Esophagus squamous epithelium (tissue), 5 donors: ENCODE results near the gene TAS1R2. TPM values are rescaled to one million over a fixed set of nuclear protein-coding genes. Genes with fewer than 3 reads are reported as not detected.
"Not testable (repeated sequence)": the region's sequence is repeated elsewhere in the genome, so short reads cannot be mapped to it uniquely, and the experiment has no call there.

ENCODE experiments used
- DNase-seq: peaks from one replicate; lab custom pipeline; 2025; lab: John Stamatoyannopoulos, UW
- H3K27ac ChIP-seq, 4 donors: fragments of 200-600 bp; sonication (generic); one replicate each; pipeline ENCODE4 v1.5.1; 2016 to 2019; ENCODE audit warnings: mild to moderate bottlenecking in 1 of 4
- H3K27me3 ChIP-seq, 4 donors: fragments of 200-600 bp; sonication (generic); 1 replicate in 3 of 4; 2 replicates in 1 of 4; pipeline versions ENCODE4 v1.5.1 to v1.6.0; 2017 to 2021; ENCODE audit warnings: antibody characterized with exemption in 1 of 4
- H3K36me3 ChIP-seq, 3 donors: fragments of 200-600 bp; sonication (generic); one replicate each; pipeline ENCODE4 v1.5.1; 2016 to 2019
- H3K4me1 ChIP-seq, 3 donors: fragments of 200-600 bp; sonication (generic); one replicate each; pipeline ENCODE4 v1.5.1; 2017 to 2019
- H3K4me3 ChIP-seq, 4 donors: fragments of 200-600 bp; sonication (generic); 1 replicate in 3 of 4; 2 replicates in 1 of 4; pipeline ENCODE4 v1.5.1; 2016 to 2019; ENCODE audit warnings: mild to moderate bottlenecking in 2 of 4, moderate library complexity in 1 of 4
- H3K9me3 ChIP-seq, 3 donors: fragments of 200-600 bp; sonication (generic); one replicate each; pipeline ENCODE4 v1.5.1; 2016 to 2019
- POLR2A ChIP-seq, 4 donors: fragments of 450-650 bp; IDR thresholded peaks; one replicate each; pipeline ENCODE4 v1.6.1; 2017; ENCODE audit warnings: antibody characterized with exemption in 4 of 4, mild to moderate bottlenecking in 4 of 4, moderate library complexity in 3 of 4
- WGBS, 2 donors: methylation state at CpG; one replicate each; pipeline ENCODE4 v1.1.5; 2018; 5-methylcytosine and 5-hydroxymethylcytosine counted together
- intact Hi-C: fragments of 100-400 bp; cut with DNase I; formaldehyde crosslinking; loops from one replicate; pipeline ENCODE4 v1.15.0; 2022
- total RNA-seq, 4 donors: library from RNA; depleted of rRNA; stranded (reverse); fragments of >200 nt; gene quantifications; one replicate each; pipeline ENCODE4 v1.1.0, GENCODE V29; 2016
- TF ChIP-seq, protein P1 (sequence below), 6 experiments: fragments of 450-650 bp in 4 of 6; fragments of 200-600 bp in 2 of 6; sonication (generic) in 2 of 6; IDR thresholded peaks; one replicate each; pipeline ENCODE4 v1.5.1; 2016 to 2019; ENCODE audit warnings: antibody characterized with exemption in 6 of 6, mild to moderate bottlenecking in 4 of 6, moderate library complexity in 4 of 6
- donor health status: DM: yes; HTN: yes; CAD: no.

The TAS1R2 gene
- total RNA-seq, 4 donors from 2014 or later = not detected

DNA sequence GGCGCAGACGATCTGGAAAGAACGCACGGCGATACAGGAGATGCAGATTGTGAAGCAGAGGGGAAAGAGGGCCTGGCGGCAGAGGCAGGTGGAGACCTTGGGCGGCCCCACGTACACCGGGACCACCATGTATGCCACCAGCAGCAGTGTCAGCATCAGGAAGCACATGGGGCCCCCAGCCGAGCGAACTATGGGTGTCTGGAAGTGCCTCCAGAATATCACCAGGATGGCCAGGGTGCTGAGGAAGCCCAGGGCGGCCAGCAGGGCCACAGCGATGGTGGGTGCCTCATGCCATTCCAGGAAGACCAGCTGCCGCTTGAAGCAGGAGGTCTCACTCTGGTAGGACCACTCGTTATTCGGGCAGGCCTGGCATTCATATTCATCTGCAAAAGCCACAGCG, 19.3 kb downstream of the TAS1R2 start:
- TF ChIP-seq, protein P1, sequence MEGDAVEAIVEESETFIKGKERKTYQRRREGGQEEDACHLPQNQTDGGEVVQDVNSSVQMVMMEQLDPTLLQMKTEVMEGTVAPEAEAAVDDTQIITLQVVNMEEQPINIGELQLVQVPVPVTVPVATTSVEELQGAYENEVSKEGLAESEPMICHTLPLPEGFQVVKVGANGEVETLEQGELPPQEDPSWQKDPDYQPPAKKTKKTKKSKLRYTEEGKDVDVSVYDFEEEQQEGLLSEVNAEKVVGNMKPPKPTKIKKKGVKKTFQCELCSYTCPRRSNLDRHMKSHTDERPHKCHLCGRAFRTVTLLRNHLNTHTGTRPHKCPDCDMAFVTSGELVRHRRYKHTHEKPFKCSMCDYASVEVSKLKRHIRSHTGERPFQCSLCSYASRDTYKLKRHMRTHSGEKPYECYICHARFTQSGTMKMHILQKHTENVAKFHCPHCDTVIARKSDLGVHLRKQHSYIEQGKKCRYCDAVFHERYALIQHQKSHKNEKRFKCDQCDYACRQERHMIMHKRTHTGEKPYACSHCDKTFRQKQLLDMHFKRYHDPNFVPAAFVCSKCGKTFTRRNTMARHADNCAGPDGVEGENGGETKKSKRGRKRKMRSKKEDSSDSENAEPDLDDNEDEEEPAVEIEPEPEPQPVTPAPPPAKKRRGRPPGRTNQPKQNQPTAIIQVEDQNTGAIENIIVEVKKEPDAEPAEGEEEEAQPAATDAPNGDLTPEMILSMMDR (IDR thresholded peaks at IDR 0.05) = no peak
- no peak for TF ChIP-seq POLR2A (IDR thresholded peaks at IDR 0.05)
- Histone ChIP-seq H3K36me3 (no peaks in the 10 kb centered on the region), H3K9me3 (peaks cover 0 to 8% (median 0%) of the 10 kb centered on the region in 3 donors), H3K27me3 (peaks cover 0 to 59% (median 0%) of the 10 kb centered on the region in 4 donors), H3K27ac (no peak overlapping the region), H3K4me1 (no peaks in the 10 kb centered on the region), H3K4me3 (no peak overlapping the region)
- no peak for DNase-seq
- intact Hi-C loops = no loop called here
- 92 to 94% methylated on average over 11 to 13 of the region's 17 CpGs for WGBS, 2 donors

DNA sequence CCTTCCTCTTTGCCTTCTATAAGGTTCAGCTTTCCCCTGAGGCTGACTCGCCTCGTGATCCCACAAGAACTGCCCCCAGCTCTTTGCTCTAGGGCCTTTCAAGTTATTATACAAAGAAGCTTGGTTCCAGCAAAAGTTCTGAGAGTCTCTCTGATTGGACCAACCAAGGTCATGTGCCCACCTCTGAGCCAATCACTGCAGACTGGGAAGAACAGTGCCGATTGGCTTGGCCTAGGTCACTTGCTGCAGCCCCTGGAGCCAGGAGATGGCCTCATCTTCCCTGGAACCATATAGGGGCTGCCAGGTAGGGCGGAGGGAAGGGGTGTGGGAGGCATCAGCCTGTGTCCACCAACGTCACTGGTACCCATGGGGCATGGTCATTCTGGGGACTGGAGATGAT, 22.8 kb downstream of the TAS1R2 start:
- intact Hi-C loops = no loop called here
- peaks cover 0 to 82% (median 0%) of the 10 kb centered on the region in 4 donors for H3K27me3 ChIP-seq
- DNase-seq = no peak
- TF ChIP-seq POLR2A (IDR thresholded peaks at IDR 0.05) = no peak
- TF ChIP-seq, protein P1 (IDR thresholded peaks at IDR 0.05) = no peak
- H3K27ac ChIP-seq = no peak overlapping the region
- no peaks in the 10 kb centered on the region for H3K36me3 ChIP-seq
- no peak overlapping the region for H3K4me3 ChIP-seq
- peaks cover 0 to 9% (median 0%) of the 10 kb centered on the region in 3 donors for H3K9me3 ChIP-seq
- no peaks in the 10 kb centered on the region for H3K4me1 ChIP-seq
- 62 to 66% methylated on average over 4 to 5 of the region's 5 CpGs for WGBS, 2 donors

DNA sequence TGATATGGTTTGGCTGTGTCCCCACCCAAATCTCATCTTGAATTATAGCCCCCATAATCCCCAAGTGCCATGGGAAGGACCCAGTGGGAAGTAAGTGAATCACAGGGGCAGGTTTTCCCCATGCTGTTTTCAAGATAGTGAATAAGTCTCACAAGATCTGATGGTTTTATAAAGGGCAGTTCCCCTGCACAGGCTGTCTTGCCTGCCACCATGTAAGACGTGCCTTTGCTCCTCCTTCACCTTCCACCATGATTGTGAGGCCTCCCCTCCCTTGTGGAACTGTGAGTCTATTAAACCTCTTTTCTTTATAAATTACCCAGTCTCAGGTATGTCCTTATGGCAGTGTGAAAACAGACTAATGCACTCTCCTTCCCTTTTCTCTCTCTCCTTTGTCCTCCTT, 27.1 kb downstream of the TAS1R2 start:
- H3K36me3 ChIP-seq, H3K4me1 ChIP-seq, H3K4me3 ChIP-seq, H3K27ac ChIP-seq, DNase-seq, intact Hi-C loops: not testable (repeated sequence)
- Histone ChIP-seq H3K9me3 (peaks cover 0 to 10% (median 0%) of the 10 kb centered on the region in 3 donors), H3K27me3 (peaks cover 0 to 67% (median 0%) of the 10 kb centered on the region in 4 donors)
- 17 to 20% methylated on average over 1 of the region's 1 CpG for WGBS, 2 donors

DNA sequence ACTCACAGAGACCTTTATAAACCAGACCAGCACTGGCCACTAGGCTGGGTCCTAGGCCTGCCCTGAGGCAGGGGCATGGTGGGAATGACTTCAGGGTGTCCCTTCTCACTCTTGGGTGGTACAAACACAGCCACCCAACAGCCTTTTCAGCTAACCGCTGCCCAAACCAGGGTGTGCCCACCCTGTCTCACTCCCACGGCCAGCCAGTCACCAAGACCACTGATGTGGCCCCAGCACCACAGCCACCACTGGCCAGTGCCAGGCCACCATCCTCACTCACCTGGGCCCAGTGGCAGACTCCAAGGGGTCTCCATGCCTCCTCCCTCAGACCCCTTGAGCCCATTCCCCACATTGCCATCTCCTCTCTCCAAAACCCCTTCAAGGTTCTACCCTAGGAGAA, 27.8 kb downstream of the TAS1R2 start:
- Histone ChIP-seq H3K4me3 (no peak overlapping the region), H3K27me3 (peaks cover 0 to 68% (median 0%) of the 10 kb centered on the region in 4 donors), H3K9me3 (peaks cover 0 to 10% (median 0%) of the 10 kb centered on the region in 3 donors), H3K36me3 (no peaks in the 10 kb centered on the region), H3K4me1 (no peaks in the 10 kb centered on the region), H3K27ac (no peak overlapping the region)
- intact Hi-C loops = no loop called here
- 83 to 100% methylated on average over 1 of the region's 2 CpGs for WGBS, 2 donors
- TF ChIP-seq POLR2A (IDR thresholded peaks at IDR 0.05) = no peak
- TF ChIP-seq, protein P1 (IDR thresholded peaks at IDR 0.05) = no peak
- no peak for DNase-seq

DNA sequence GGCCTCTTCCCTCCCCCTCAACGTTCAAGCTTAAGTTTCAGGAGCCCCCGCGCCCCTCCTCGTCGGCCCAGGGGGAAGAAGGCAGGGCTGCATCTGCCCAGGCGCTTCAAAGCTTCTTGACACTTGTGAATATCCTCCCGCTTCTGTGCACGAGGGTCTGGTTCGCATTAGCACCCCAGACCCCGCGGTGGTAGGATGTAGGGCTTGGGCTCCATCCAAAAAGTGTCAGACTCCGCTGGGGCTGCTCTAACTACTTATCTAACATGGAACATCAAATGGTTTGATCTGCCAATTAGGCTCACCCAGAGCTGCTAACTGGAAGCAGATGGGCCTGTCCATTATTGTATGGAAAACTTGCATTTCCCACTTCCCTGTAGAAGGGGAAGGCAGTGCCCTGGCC, 28.9 kb downstream of the TAS1R2 start:
- H3K27me3 ChIP-seq = peaks cover 0 to 67% (median 0%) of the 10 kb centered on the region in 4 donors
- WGBS, 2 donors = 51 to 75% methylated on average over 2 to 6 of the region's 12 CpGs
- intact Hi-C loops = no loop called here
- no peak overlapping the region for H3K4me3 ChIP-seq
- no peaks in the 10 kb centered on the region for H3K36me3 ChIP-seq
- H3K27ac ChIP-seq = no peak overlapping the region
- TF ChIP-seq POLR2A (IDR thresholded peaks at IDR 0.05) = no peak
- TF ChIP-seq, protein P1 (IDR thresholded peaks at IDR 0.05) = no peak
- no peaks in the 10 kb centered on the region for H3K4me1 ChIP-seq
- peaks cover 0 to 10% (median 0%) of the 10 kb centered on the region in 3 donors for H3K9me3 ChIP-seq
- DNase-seq = no peak

DNA sequence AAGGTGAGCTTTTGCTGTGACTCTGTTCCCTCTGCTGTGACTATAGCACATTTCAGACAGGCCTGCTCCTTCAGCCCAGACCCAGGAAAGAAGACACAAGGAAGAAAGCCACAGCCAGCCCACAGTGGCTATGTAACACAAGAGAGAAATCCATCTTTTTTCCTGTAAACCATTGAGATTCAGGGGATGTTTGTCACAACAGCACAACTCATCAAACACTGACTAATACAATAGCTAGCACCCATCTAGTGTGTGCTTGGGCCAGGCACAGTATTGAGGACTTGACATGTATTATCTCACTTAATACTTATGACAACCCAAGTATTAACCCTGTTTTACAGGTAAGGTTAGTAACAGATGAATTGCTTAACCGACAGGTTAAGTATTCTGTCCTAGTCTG, 29.8 kb downstream of the TAS1R2 start:
- WGBS, 2 donors = 67 to 75% methylated on average over 1 of the region's 1 CpG
- H3K27me3 ChIP-seq = peaks cover 0 to 57% (median 0%) of the 10 kb centered on the region in 4 donors
- no peak overlapping the region for H3K27ac ChIP-seq
- no peak for TF ChIP-seq POLR2A (IDR thresholded peaks at IDR 0.05)
- TF ChIP-seq, protein P1 (IDR thresholded peaks at IDR 0.05) = no peak
- H3K36me3 ChIP-seq = no peaks in the 10 kb centered on the region
- peaks cover 0 to 10% (median 0%) of the 10 kb centered on the region in 3 donors for H3K9me3 ChIP-seq
- no peaks in the 10 kb centered on the region for H3K4me1 ChIP-seq
- no peak overlapping the region for H3K4me3 ChIP-seq
- DNase-seq = no peak
- intact Hi-C loops = no loop called here
